ENCODE data around the gene LCLAT1. TPM values are rescaled to one million over a fixed set of nuclear protein-coding genes. Genes with fewer than 3 reads are reported as not detected.
"Not testable (repeated sequence)": the region's sequence is repeated elsewhere in the genome, so short reads cannot be mapped to it uniquely, and the experiment has no call there.

Gene LCLAT1
- total RNA-seq, 1 donor from 2014 or later = 8.2 TPM

GRCh38 chr2:30480703-30481322, 33.8 kb downstream of the LCLAT1 start:
- intact Hi-C loops (cut with DNase I) = no loop called here
- DNase-seq (ENCODE audit: low spot score) = no peak

GRCh38 chr2:30481323-30481800, 34.3 kb downstream of the LCLAT1 start:
- ATAC-seq = peak; percentile 42
- intact Hi-C loops (cut with DNase I) = no loop called here

More at GRCh38 chr2:30480703-30481322, 33.8 kb downstream of the LCLAT1 start:
- ATAC-seq = no peak

GRCh38 chr2:30482011-30482410, 35.0 kb downstream of the LCLAT1 start:
- intact Hi-C loops (cut with DNase I) = no loop called here
- DNase-seq (ENCODE audit: low spot score) (no peak), ATAC-seq (no peak)

More at GRCh38 chr2:30481323-30481800, 34.3 kb downstream of the LCLAT1 start:
- no peak for DNase-seq (ENCODE audit: low spot score)

GRCh38 chr2:30484145-30484544, 37.1 kb downstream of the LCLAT1 start:
- intact Hi-C loops (cut with DNase I) = no loop called here
- ATAC-seq = no peak

GRCh38 chr2:30484995-30485394, 37.9 kb downstream of the LCLAT1 start:
- ATAC-seq (no peak), DNase-seq (ENCODE audit: low spot score) (no peak)
- intact Hi-C loops (cut with DNase I) = no loop called here

More at GRCh38 chr2:30484145-30484544, 37.1 kb downstream of the LCLAT1 start:
- no peak for DNase-seq (ENCODE audit: low spot score)

GRCh38 chr2:30486655-30487054, 39.6 kb downstream of the LCLAT1 start:
- no peak for ATAC-seq
- DNase-seq (ENCODE audit: low spot score) = no peak
- intact Hi-C loops (cut with DNase I) = no loop called here

- ATAC-seq (no peak), DNase-seq (ENCODE audit: low spot score) (no peak)
- intact Hi-C loops (cut with DNase I) = no loop called here
These were observed 40.6 kb downstream of the LCLAT1 start for GRCh38 chr2:30487603-30488002.

- intact Hi-C loops (cut with DNase I) = no loop called here
- DNase-seq (ENCODE audit: low spot score) (no peak), ATAC-seq (no peak)
These were observed 41.1 kb downstream of the LCLAT1 start for GRCh38 chr2:30488012-30488659.

- DNase-seq (ENCODE audit: low spot score) = no peak
- intact Hi-C loops (cut with DNase I) = no loop called here
These were observed 44.2 kb downstream of the LCLAT1 start for GRCh38 chr2:30491225-30491624.

GRCh38 chr2:30492185-30492584, 45.1 kb downstream of the LCLAT1 start:
- intact Hi-C loops (cut with DNase I) = no loop called here
- DNase-seq (ENCODE audit: low spot score) = no peak
- ATAC-seq = no peak

More at GRCh38 chr2:30491225-30491624, 44.2 kb downstream of the LCLAT1 start:
- no peak for ATAC-seq

GRCh38 chr2:30492619-30493018, 45.6 kb downstream of the LCLAT1 start:
- DNase-seq (ENCODE audit: low spot score) (no peak), ATAC-seq (no peak)
- intact Hi-C loops (cut with DNase I) = no loop called here

- no peak for ATAC-seq
- intact Hi-C loops (cut with DNase I) = no loop called here
- DNase-seq (ENCODE audit: low spot score) = no peak
These were observed 46.4 kb downstream of the LCLAT1 start for GRCh38 chr2:30493440-30493839.

- intact Hi-C loops (cut with DNase I); DNase-seq (ENCODE audit: low spot score); ATAC-seq: not testable (repeated sequence)
These were observed 48.9 kb downstream of the LCLAT1 start for GRCh38 chr2:30495896-30496295.

GRCh38 chr2:30499681-30500080, 52.6 kb downstream of the LCLAT1 start:
- intact Hi-C loops (cut with DNase I) = no loop called here
- ATAC-seq (no peak), DNase-seq (ENCODE audit: low spot score) (no peak)

GRCh38 chr2:30500699-30501098, 53.7 kb downstream of the LCLAT1 start:
- DNase-seq (ENCODE audit: low spot score) (no peak), ATAC-seq (no peak)
- intact Hi-C loops (cut with DNase I) = no loop called here

- DNase-seq (ENCODE audit: low spot score) = no peak
- intact Hi-C loops (cut with DNase I) = no loop called here
- no peak for ATAC-seq
These were observed 55.3 kb downstream of the LCLAT1 start for GRCh38 chr2:30502310-30502709.

GRCh38 chr2:30503007-30503694, 56.1 kb downstream of the LCLAT1 start:
- ATAC-seq = no peak
- no peak for DNase-seq (ENCODE audit: low spot score)
- intact Hi-C loops (cut with DNase I) = no loop called here

- intact Hi-C loops (cut with DNase I) = no loop called here
These were observed 56.6 kb downstream of the LCLAT1 start for GRCh38 chr2:30503695-30504052.

GRCh38 chr2:30504731-30505130, 57.7 kb downstream of the LCLAT1 start:
- intact Hi-C loops (cut with DNase I) = no loop called here
- no peak for ATAC-seq
- DNase-seq (ENCODE audit: low spot score) = no peak

More at GRCh38 chr2:30503695-30504052, 56.6 kb downstream of the LCLAT1 start:
- ATAC-seq = no peak
- DNase-seq (ENCODE audit: low spot score) = no peak
